ENCODE measurements around the gene ZNRF1.

ZNRF1 gene

GRCh38 chr16:75062135-75062975 lies 63.5 kb downstream of the ZNRF1 start:
- DNase-seq: no peak

GRCh38 chr16:75062976-75063346 lies 64.1 kb downstream of the ZNRF1 start:
- DNase-seq: no peak

GRCh38 chr16:75063549-75064088 lies 64.8 kb downstream of the ZNRF1 start:
- DNase-seq: peak in 1 of 2 experiments; percentile 25

GRCh38 chr16:75064403-75065148 lies 65.8 kb downstream of the ZNRF1 start:
- peak; percentile 95 to 96 for DNase-seq

- peak; percentile 25 to 35 for DNase-seq
Observed at GRCh38 chr16:75065149-75065505, 66.3 kb downstream of the ZNRF1 start.

- peak in 1 of 2 experiments; percentile 14 for DNase-seq
Observed at GRCh38 chr16:75065521-75066149, 66.8 kb downstream of the ZNRF1 start.

GRCh38 chr16:75066861-75067447 lies 68.1 kb downstream of the ZNRF1 start:
- DNase-seq: no peak

GRCh38 chr16:75068085-75069031 lies 69.5 kb downstream of the ZNRF1 start:
- no peak for DNase-seq

- DNase-seq: no peak
Observed at GRCh38 chr16:75070012-75070841, 71.4 kb downstream of the ZNRF1 start.

GRCh38 chr16:75071621-75072020 lies 72.8 kb downstream of the ZNRF1 start:
- DNase-seq: no peak

GRCh38 chr16:75072239-75072947 lies 73.6 kb downstream of the ZNRF1 start:
- DNase-seq: no peak

GRCh38 chr16:75073545-75074303 lies 74.9 kb downstream of the ZNRF1 start:
- DNase-seq: no peak

- no peak for DNase-seq
Observed at GRCh38 chr16:75074304-75074793, 75.5 kb downstream of the ZNRF1 start.

- DNase-seq: peak; percentile 97
Observed at GRCh38 chr16:75074920-75075687, 76.3 kb downstream of the ZNRF1 start.

- DNase-seq: no peak
Observed at GRCh38 chr16:75075688-75076268, 77.0 kb downstream of the ZNRF1 start.

- DNase-seq: no peak
Observed at GRCh38 chr16:75078886-75079285, 80.1 kb downstream of the ZNRF1 start.

GRCh38 chr16:75079346-75079926 lies 80.6 kb downstream of the ZNRF1 start:
- no peak for DNase-seq
